IMR-90 (cell line): ENCODE results near the gene BCL2L1. TPM values are rescaled to one million over a fixed set of nuclear protein-coding genes. Genes with fewer than 3 reads are reported as not detected.
A peak's percentile ranks its signal among the peaks of the same experiment; 100 is the strongest.

ENCODE experiments used
- CEBPB ChIP-seq: IDR thresholded peaks from 2 replicates; pipeline ENCODE4 v1.6.1; 2012; ENCODE audit warnings: low read depth, low read length, improper control_type of control experiment
- CHD1 ChIP-seq: IDR thresholded peaks from 2 replicates; pipeline ENCODE4 v1.6.1; 2012; ENCODE audit warnings: low read depth, low read length, improper control_type of control experiment
- RAD21 ChIP-seq: IDR thresholded peaks from 2 replicates; pipeline ENCODE4 v1.6.1; 2012; ENCODE audit warnings: low read length, improper control_type of control experiment
- RFX5 ChIP-seq: IDR thresholded peaks from 2 replicates; pipeline ENCODE4 v1.8.0; 2012; ENCODE audit warnings: low read depth, mild to moderate bottlenecking, low read length, moderate library complexity
- polyA plus RNA-seq, 3 experiments: library from polyadenylated mRNA; depleted of rRNA; stranded (reverse); fragments of >200 nt; gene quantifications; 2 replicates each; pipeline ENCODE4 v1.2.3, GENCODE V29; 2012; ENCODE audit warnings: low replicate concordance in 1 of 3
- total RNA-seq: library from RNA; depleted of rRNA; stranded (reverse); fragments of >200 nt; gene quantifications from 2 replicates; pipeline ENCODE4 v1.2.3, GENCODE V29; 2012
- TF ChIP-seq, protein P1 (sequence below): fragments of 150-350 bp; IDR thresholded peaks from 2 replicates; pipeline ENCODE4 v1.6.1; 2016; ENCODE audit warnings: low read depth, mild to moderate bottlenecking, low read length, moderate library complexity, borderline replicate concordance

Gene BCL2L1
- total and polyA plus RNA-seq, 2 of the 4 experiments (the other 2 are of a cell fraction), result 40.2 to 41.9 TPM

- TF ChIP-seq RFX5, result no peak
- no peak for TF ChIP-seq RAD21
- TF ChIP-seq CEBPB, result no peak
- 0 out of 2 replicates have a peak, but pooled peaks have one; percentile 21 for TF ChIP-seq CHD1
- TF ChIP-seq, protein P1, sequence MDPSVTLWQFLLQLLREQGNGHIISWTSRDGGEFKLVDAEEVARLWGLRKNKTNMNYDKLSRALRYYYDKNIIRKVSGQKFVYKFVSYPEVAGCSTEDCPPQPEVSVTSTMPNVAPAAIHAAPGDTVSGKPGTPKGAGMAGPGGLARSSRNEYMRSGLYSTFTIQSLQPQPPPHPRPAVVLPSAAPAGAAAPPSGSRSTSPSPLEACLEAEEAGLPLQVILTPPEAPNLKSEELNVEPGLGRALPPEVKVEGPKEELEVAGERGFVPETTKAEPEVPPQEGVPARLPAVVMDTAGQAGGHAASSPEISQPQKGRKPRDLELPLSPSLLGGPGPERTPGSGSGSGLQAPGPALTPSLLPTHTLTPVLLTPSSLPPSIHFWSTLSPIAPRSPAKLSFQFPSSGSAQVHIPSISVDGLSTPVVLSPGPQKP, result no peak
Observed at GRCh38 chr20:31723069-31723318, 326 bp upstream of the BCL2L1 start (continued).
